Embryonic facial prominence (tissue), 1 donor: Measurements from ENCODE around the gene PDK1.
"Not testable (repeated sequence)": the region's sequence is repeated elsewhere in the genome, so short reads cannot be mapped to it uniquely, and the experiment has no call there.

Experiments
- DNase-seq: peaks from one replicate; pipeline ENCODE4 v3.0.0-alpha.2; 2016; ENCODE audit errors: extremely low spot score

Gene PDK1

GRCh38 chr2:172552547-172553291, 3.2 kb upstream of the PDK1 start:
- no peak for DNase-seq

GRCh38 chr2:172554352-172555271, 1.3 kb upstream of the PDK1 start:
- DNase-seq, result no peak

GRCh38 chr2:172555272-172555521, 693 bp upstream of the PDK1 start:
- no peak for DNase-seq

GRCh38 chr2:172556284-172557033, 569 bp downstream of the PDK1 start:
- no peak for DNase-seq

- no peak for DNase-seq
These were observed 2.5 kb downstream of the PDK1 start for GRCh38 chr2:172558372-172558771.

GRCh38 chr2:172560721-172561120, 4.8 kb downstream of the PDK1 start:
- no peak for DNase-seq

GRCh38 chr2:172561270-172561669, 5.4 kb downstream of the PDK1 start:
- DNase-seq, result no peak

- DNase-seq, result no peak
These were observed 6.4 kb downstream of the PDK1 start for GRCh38 chr2:172562298-172562697.

GRCh38 chr2:172564376-172564775, 8.5 kb downstream of the PDK1 start:
- DNase-seq, result no peak

GRCh38 chr2:172571245-172571644, 15.4 kb downstream of the PDK1 start:
- DNase-seq, result no peak

- DNase-seq, result no peak
These were observed 17.1 kb downstream of the PDK1 start for GRCh38 chr2:172572981-172573380.

GRCh38 chr2:172574965-172575364, 19.1 kb downstream of the PDK1 start:
- DNase-seq, result no peak

- DNase-seq, result no peak
These were observed 22.2 kb downstream of the PDK1 start for GRCh38 chr2:172578054-172578453.

GRCh38 chr2:172578860-172579512, 23.1 kb downstream of the PDK1 start:
- DNase-seq, result no peak

GRCh38 chr2:172580544-172580943, 24.7 kb downstream of the PDK1 start:
- no peak for DNase-seq

GRCh38 chr2:172582656-172583055, 26.8 kb downstream of the PDK1 start:
- DNase-seq, result no peak

GRCh38 chr2:172586245-172586891, 30.5 kb downstream of the PDK1 start:
- DNase-seq, result no peak

GRCh38 chr2:172587231-172587630, 31.3 kb downstream of the PDK1 start:
- not testable (repeated sequence) for DNase-seq

GRCh38 chr2:172588931-172589330, 33.0 kb downstream of the PDK1 start:
- DNase-seq, result no peak

GRCh38 chr2:172591386-172591785, 35.5 kb downstream of the PDK1 start:
- not testable (repeated sequence) for DNase-seq

GRCh38 chr2:172592190-172592589, 36.3 kb downstream of the PDK1 start:
- DNase-seq, result not testable (repeated sequence)
